ENCODE data around the gene GATA2. TPM values are rescaled to one million over a fixed set of nuclear protein-coding genes. Genes with fewer than 3 reads are reported as not detected.

The GATA2 gene
- total and polyA plus RNA-seq, 2 donors (not counting 1 experiment from before 2014, with no cell fraction given): 0.27 TPM; not detected in 1

DNA sequence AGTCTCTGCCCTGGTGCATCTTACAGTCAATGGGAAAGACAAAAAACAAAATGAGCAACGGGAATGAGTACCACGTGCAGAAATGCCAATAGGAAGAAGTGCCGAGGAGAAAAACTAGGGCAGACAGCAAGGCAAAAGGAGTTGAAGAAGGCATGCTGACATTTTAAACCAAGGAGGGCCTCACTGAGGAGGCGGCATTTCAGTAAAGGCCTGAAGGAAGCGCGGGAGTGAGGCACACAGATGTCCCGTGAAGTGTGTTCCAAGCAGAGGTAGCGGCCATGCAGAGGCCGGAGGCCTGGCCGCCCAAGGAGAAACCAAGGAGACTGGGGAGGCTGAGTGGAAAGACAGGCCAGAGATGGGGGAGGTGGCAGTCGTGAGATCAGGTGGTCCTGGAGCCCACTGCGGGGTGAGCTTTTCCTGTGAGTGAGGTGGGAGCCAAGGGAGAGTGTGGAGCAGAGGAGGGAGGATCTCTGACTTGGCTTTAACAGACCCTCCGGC lies 61.1 kb downstream of the GATA2 start:
- POLR2A ChIA-PET: no interaction called here
- Mint-ChIP-seq H3K9me3 (ENCODE audit: insufficient read depth) (no peaks in the 10 kb centered on the region), H3K27ac (no peak overlapping the region), H3K4me3 (no peak overlapping the region), H3K4me1 (peaks cover 11% of the 10 kb centered on the region), H3K27me3 (peaks cover 52% of the 10 kb centered on the region)
- Histone ChIP-seq H3K4me3 (ENCODE audit: control extremely low read depth in 1 of 5, extremely low read depth in 1 of 5, insufficient read depth in 1 of 5, low read depth in 2 of 5, low read length in 4 of 5) (no peak overlapping the region), H3K36me3 (replicated peaks in 1 of 2; ENCODE audit: control extremely low read depth in 1 of 2, control insufficient read depth in 1 of 2, extremely low read depth in 1 of 2, insufficient read depth in 2 of 2, low read length in 1 of 2) (no peaks in the 10 kb centered on the region), H3K27ac (ENCODE audit: low read length in 2 of 2) (no peak overlapping the region), H4K20me1 (ENCODE audit: control insufficient read depth, insufficient read depth, low read length, poor library complexity, severe bottlenecking) (no peaks in the 10 kb centered on the region), H3K9ac (ENCODE audit: low read length) (no peak overlapping the region), H3K79me2 (ENCODE audit: control insufficient read depth, insufficient read depth, low read length) (no peaks in the 10 kb centered on the region), H3K4me2 (replicated peaks; ENCODE audit: low read depth, low read length, poor library complexity, severe bottlenecking) (no peak overlapping the region), H3K9me3 (ENCODE audit: control extremely low read depth in 1 of 3, control insufficient read depth in 2 of 3, insufficient read depth in 1 of 3, low read length in 2 of 3) (peaks cover 0 to 5% (median 0%) of the 10 kb centered on the region in 3 donors), H3K27me3 (replicated peaks in 1 of 4; ENCODE audit: control extremely low read depth in 1 of 4, control insufficient read depth in 3 of 4, insufficient read depth in 4 of 4, low read length in 3 of 4) (peaks cover 0 to 30% (median 6%) of the 10 kb centered on the region in 4 experiments), H3K4me1 (ENCODE audit: control insufficient read depth in 2 of 2, insufficient read depth in 2 of 2, low read length in 2 of 2) (no peaks in the 10 kb centered on the region), H2AFZ (ENCODE audit: insufficient read depth, low read depth, low read length, poor library complexity, severe bottlenecking) (no peak overlapping the region)
- WGBS (ENCODE audit: insufficient coverage): 86% methylated on average over 13 of the region's 13 CpGs
- DNase-seq: no peak
- intact Hi-C loops (cut with micrococcal nuclease): no loop called here
- TF ChIP-seq CTCF (IDR thresholded peaks at IDR 0.05) (no peak), EZH2 (IDR thresholded peaks at IDR 0.05; ENCODE audit: borderline replicate concordance, insufficient read depth, low read depth, low read length, poor library complexity, severe bottlenecking) (no peak)
- no peak for ATAC-seq (ENCODE audit: low read depth)
- CTCF ChIA-PET: no interaction called here

DNA sequence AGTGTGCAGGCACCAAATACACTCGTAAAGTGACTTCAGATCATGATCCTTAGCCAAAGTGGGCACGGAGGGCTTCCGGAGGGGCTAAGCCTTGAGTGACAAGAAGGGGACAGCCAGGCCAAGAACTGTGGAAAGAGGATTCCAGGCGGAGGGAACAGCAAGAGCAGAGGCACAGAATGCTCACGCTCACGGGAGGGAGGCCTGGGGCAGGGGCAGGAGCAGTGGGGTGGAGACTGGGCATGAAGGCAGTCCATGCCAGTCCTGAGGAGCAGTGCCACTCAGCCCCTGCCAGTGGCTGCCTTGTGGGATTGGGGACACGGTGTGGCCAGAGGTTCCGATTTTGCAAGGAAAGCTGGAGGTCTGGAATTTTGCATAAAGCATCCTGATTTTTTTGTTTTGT lies 62.3 kb downstream of the GATA2 start:
- Histone ChIP-seq H3K27me3 (replicated peaks in 1 of 4; ENCODE audit: control extremely low read depth in 1 of 4, control insufficient read depth in 3 of 4, insufficient read depth in 4 of 4, low read length in 3 of 4) (peaks cover 0 to 36% (median 7%) of the 10 kb centered on the region in 4 experiments), H3K4me2 (replicated peaks; ENCODE audit: low read depth, low read length, poor library complexity, severe bottlenecking) (no peak overlapping the region), H3K9ac (ENCODE audit: low read length) (no peak overlapping the region), H3K79me2 (ENCODE audit: control insufficient read depth, insufficient read depth, low read length) (no peaks in the 10 kb centered on the region), H3K4me1 (ENCODE audit: control insufficient read depth in 2 of 2, insufficient read depth in 2 of 2, low read length in 2 of 2) (peaks cover 3 to 4% of the 10 kb centered on the region in 2 donors), H3K4me3 (ENCODE audit: control extremely low read depth in 1 of 5, extremely low read depth in 1 of 5, insufficient read depth in 1 of 5, low read depth in 2 of 5, low read length in 4 of 5) (no peak overlapping the region), H3K27ac (ENCODE audit: low read length in 2 of 2) (no peak overlapping the region), H2AFZ (ENCODE audit: insufficient read depth, low read depth, low read length, poor library complexity, severe bottlenecking) (no peak overlapping the region), H3K36me3 (replicated peaks in 1 of 2; ENCODE audit: control extremely low read depth in 1 of 2, control insufficient read depth in 1 of 2, extremely low read depth in 1 of 2, insufficient read depth in 2 of 2, low read length in 1 of 2) (no peaks in the 10 kb centered on the region), H4K20me1 (ENCODE audit: control insufficient read depth, insufficient read depth, low read length, poor library complexity, severe bottlenecking) (no peaks in the 10 kb centered on the region), H3K9me3 (ENCODE audit: control extremely low read depth in 1 of 3, control insufficient read depth in 2 of 3, insufficient read depth in 1 of 3, low read length in 2 of 3) (peaks cover 0 to 8% (median 0%) of the 10 kb centered on the region in 3 donors)
- no peak for DNase-seq
- H3K9me3 Mint-ChIP-seq (ENCODE audit: insufficient read depth): no peaks in the 10 kb centered on the region
- CTCF ChIA-PET: interaction anchor here (1.1 kb wide), 1 partner anchor 8 kb away, joined by 3 read pairs; no protein-coding TSS in a partner anchor
- peaks cover 41% of the 10 kb centered on the region for H3K27me3 Mint-ChIP-seq
- ATAC-seq (ENCODE audit: low read depth): no peak
- POLR2A ChIA-PET: no interaction called here
- intact Hi-C loops (cut with micrococcal nuclease): no loop called here
- WGBS (ENCODE audit: insufficient coverage): 92% methylated on average over 8 of the region's 8 CpGs
- no peak overlapping the region for H3K4me3 Mint-ChIP-seq
- peaks cover 11% of the 10 kb centered on the region for H3K4me1 Mint-ChIP-seq
- H3K27ac Mint-ChIP-seq: no peak overlapping the region
- TF ChIP-seq EZH2 (IDR thresholded peaks at IDR 0.05; ENCODE audit: borderline replicate concordance, insufficient read depth, low read depth, low read length, poor library complexity, severe bottlenecking): no peak
- TF ChIP-seq CTCF (IDR thresholded peaks at IDR 0.05): no peak

All from B cell (primary cell).